Liver (tissue), 3 donors: ENCODE results near the gene ACKR3.

ENCODE experiments used
- ATF3 ChIP-seq: IDR thresholded peaks from 2 replicates; pipeline ENCODE4 v1.6.1; 2016; ENCODE audit warnings: antibody characterized with exemption
- CTCF ChIP-seq: fragments of 150-350 bp; IDR thresholded peaks from 2 replicates; pipeline ENCODE4 v1.5.1; 2017; ENCODE audit warnings: improper control_type of control experiment, low read depth, low read length; ENCODE audit not compliant: missing input control
- FOXA1 ChIP-seq: IDR thresholded peaks from 2 replicates; pipeline ENCODE4 v1.6.1; 2016; ENCODE audit warnings: antibody characterized with exemption
- JUND ChIP-seq, 2 donors: IDR thresholded peaks; 2 replicates each; pipeline ENCODE4 v1.6.1; 2016; ENCODE audit warnings: antibody characterized with exemption in 2 of 2
- MAX ChIP-seq: IDR thresholded peaks from 2 replicates; pipeline ENCODE4 v1.6.1; 2016; ENCODE audit warnings: antibody characterized with exemption
- NR2F2 ChIP-seq: IDR thresholded peaks from 2 replicates; pipeline ENCODE4 v1.6.1; 2016; ENCODE audit warnings: antibody characterized with exemption
- REST ChIP-seq: IDR thresholded peaks from 2 replicates; pipeline ENCODE4 v1.6.1; 2016; ENCODE audit warnings: antibody characterized with exemption, mild to moderate bottlenecking
- SP1 ChIP-seq: IDR thresholded peaks from 2 replicates; pipeline ENCODE4 v1.6.1; 2018; ENCODE audit warnings: antibody characterized with exemption, mild to moderate bottlenecking
- TAF1 ChIP-seq: conservative IDR thresholded peaks from 2 replicates; pipeline ENCODE4 v1.6.1; 2016; ENCODE audit warnings: antibody characterized with exemption, mild to moderate bottlenecking
- YY1 ChIP-seq: IDR thresholded peaks from 2 replicates; pipeline ENCODE4 v1.6.1; 2016; ENCODE audit warnings: antibody characterized with exemption, mild to moderate bottlenecking
- ZBTB33 ChIP-seq: IDR thresholded peaks from 2 replicates; pipeline ENCODE4 v1.6.1; 2016; ENCODE audit warnings: antibody characterized with exemption
- donor health status: healthy.
- donor health status: healthy.

GRCh38 chr2:236551471-236552211, 18.0 kb upstream of the ACKR3 start:
- no peak for TF ChIP-seq TAF1
- no peak for TF ChIP-seq CTCF
- TF ChIP-seq REST = no peak
- TF ChIP-seq JUND (IDR thresholded peaks at IDR 0.05) = no peak
- TF ChIP-seq MAX = no peak
- TF ChIP-seq ATF3 = no peak
- no peak for TF ChIP-seq FOXA1
- TF ChIP-seq SP1 = no peak
- no peak for TF ChIP-seq ZBTB33
- no peak for TF ChIP-seq NR2F2
- no peak for TF ChIP-seq YY1
